Brain microvascular endothelial cell (primary cell): Measurements from ENCODE around the gene FNDC5.

ENCODE experiments used
- DNase-seq: peaks from one replicate; pipeline ENCODE4 v3.0.0-alpha.2; 2020
- H3K27ac ChIP-seq: fragments of 250-450 bp; sonication (Bioruptor Pico); 2 replicates; pipeline ENCODE4 v1.5.1; 2020; ENCODE audit warnings: mild to moderate bottlenecking, moderate library complexity
- H3K27me3 ChIP-seq: fragments of 250-450 bp; sonication (Bioruptor Pico); replicated peaks from 2 replicates; pipeline ENCODE4 v1.5.1; 2020; ENCODE audit warnings: mild to moderate bottlenecking
- H3K36me3 ChIP-seq: fragments of 250-450 bp; sonication (Bioruptor Pico); replicated peaks from 2 replicates; pipeline ENCODE4 v1.5.1; 2020; ENCODE audit warnings: mild to moderate bottlenecking
- H3K4me3 ChIP-seq: 2 replicates; pipeline ENCODE4 v1.5.1; 2011; ENCODE audit warnings: low read depth, mild to moderate bottlenecking, control low read depth, low read length, moderate library complexity
- in situ Hi-C: cut with HindIII; loops from 2 replicates; pipeline ENCODE4 v1.10.0; 2017; ENCODE audit warnings: low sequenced_read_pairs, low pct_ligation_motif_present
- TF ChIP-seq, protein P1 (sequence below): IDR thresholded peaks from 2 replicates; pipeline ENCODE4 v1.5.1; 2011; ENCODE audit warnings: low read depth, mild to moderate bottlenecking, moderate library complexity, low read length, control low read depth, inconsistent platforms; ENCODE audit errors: missing control alignments

Gene FNDC5

DNA sequence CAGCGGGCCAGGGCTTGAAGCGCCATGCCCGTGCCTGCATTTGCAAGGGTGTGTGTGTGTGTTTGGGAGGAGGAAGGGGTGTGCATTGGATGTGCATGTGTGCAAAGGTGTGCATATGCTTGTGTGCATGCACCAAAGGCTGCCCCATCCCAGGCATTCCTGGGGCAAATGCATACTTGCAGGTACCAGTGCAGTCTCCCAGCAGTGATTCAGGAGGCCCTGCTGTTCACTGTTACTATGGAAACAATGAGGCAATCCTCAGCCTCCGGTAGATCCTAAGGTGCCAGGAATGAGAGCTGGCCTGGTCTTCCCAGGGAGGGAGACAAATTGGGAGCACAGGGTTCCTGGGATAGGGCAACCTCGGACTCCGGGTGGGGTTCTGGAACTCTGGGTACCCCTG, 7.5 kb upstream of the FNDC5 start:
- no peaks in the 10 kb centered on the region for H3K36me3 ChIP-seq
- TF ChIP-seq, protein P1, sequence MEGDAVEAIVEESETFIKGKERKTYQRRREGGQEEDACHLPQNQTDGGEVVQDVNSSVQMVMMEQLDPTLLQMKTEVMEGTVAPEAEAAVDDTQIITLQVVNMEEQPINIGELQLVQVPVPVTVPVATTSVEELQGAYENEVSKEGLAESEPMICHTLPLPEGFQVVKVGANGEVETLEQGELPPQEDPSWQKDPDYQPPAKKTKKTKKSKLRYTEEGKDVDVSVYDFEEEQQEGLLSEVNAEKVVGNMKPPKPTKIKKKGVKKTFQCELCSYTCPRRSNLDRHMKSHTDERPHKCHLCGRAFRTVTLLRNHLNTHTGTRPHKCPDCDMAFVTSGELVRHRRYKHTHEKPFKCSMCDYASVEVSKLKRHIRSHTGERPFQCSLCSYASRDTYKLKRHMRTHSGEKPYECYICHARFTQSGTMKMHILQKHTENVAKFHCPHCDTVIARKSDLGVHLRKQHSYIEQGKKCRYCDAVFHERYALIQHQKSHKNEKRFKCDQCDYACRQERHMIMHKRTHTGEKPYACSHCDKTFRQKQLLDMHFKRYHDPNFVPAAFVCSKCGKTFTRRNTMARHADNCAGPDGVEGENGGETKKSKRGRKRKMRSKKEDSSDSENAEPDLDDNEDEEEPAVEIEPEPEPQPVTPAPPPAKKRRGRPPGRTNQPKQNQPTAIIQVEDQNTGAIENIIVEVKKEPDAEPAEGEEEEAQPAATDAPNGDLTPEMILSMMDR = no peak
- no peak overlapping the region for H3K27ac ChIP-seq
- H3K4me3 ChIP-seq = no peak overlapping the region
- peak; percentile 16 for DNase-seq
- no peaks in the 10 kb centered on the region for H3K27me3 ChIP-seq
- in situ Hi-C loops = no loop called here

DNA sequence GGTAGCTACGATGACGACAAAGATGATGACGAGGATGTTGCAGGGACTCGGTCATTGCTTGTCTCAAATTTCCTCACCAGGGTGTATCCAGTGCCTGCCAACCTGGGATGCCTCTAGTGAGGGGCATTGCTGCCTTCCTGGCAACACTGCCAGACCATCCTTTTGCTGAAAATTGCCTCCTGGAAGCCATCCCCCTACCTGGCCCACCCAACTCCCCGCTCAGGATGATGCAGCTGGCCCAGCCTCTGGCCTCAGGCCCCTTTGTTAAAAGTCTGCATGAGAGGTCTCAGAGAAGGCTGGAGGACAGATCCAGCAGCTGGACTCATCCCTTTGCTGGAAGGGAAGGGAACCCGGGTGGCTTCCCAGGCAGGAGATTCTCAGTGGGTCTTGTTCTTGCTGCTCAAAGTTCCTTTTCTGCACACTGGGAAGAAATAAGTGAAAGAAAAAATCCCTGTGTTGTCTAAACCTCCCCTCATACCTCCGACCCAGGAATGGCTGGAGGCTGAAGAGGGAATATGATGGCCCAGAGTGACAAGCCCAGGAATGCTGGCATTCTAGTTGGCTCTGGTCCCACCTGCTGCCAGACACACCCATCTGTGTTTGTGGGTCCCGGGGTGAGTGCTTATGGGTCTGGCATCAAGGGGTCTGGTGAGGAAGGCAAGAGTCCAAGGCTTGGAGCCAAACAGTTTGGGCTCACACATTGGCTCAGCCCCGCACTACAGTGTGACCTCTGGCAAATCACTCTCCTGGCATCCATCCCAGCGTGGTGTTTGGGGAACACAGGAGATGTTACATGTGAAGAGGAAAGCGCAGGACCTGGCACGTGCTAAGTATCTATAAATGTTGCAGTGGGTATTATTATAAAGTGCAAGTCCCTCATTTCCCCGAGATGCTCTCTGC, 6.7 kb upstream of the FNDC5 start:
- Histone ChIP-seq H3K27me3 (no peaks in the 10 kb centered on the region), H3K36me3 (no peaks in the 10 kb centered on the region), H3K27ac (no peak overlapping the region), H3K4me3 (no peak overlapping the region)
- no peak for DNase-seq
- in situ Hi-C loops = no loop called here
- TF ChIP-seq, protein P1 = no peak

DNA sequence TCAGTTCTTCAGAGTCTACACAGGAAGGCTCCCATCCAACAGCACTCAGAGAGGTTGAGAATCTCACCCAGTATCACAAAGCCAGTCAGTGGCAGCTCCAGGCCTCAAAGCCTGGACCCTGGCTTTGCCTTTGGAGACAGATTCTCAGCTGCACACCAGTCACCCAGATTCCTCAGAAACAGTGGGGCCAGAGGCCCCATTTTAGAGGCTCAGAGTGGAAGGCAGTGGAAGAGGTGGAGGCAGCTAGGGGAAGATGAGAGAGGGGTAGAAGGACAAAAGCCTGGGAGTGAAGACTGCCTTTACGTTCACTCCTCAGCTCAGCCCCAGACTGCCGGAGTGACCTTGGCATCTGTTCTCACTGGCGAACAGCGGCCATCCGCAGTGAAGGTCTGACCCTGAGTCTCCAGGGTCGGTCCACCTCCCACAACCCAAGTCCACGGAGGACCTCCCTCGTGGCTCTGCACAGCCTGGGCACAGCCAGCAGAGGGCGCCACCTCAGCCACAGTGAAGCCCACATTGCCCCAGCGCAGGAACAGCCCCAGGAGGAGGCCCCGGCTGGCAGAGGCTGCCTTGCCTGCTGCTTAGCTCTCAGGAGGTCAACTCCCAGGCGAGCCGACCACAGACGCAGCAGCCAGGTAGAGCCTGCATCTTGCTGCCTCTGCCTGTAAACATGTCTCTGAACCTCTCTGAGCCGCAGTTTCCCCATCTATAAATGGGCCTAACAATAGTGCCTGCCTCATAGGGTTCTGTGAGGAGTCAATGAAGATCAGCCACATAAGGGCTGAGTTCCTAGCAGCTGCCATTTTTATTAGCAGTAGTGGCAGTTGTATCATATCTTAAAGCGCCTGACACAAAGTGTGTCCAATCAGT, 5.9 kb upstream of the FNDC5 start:
- H3K36me3 ChIP-seq = no peaks in the 10 kb centered on the region
- H3K4me3 ChIP-seq = no peak overlapping the region
- no peak overlapping the region for H3K27ac ChIP-seq
- no peaks in the 10 kb centered on the region for H3K27me3 ChIP-seq
- in situ Hi-C loops = no loop called here
- TF ChIP-seq, protein P1 = peak; percentile 95
- peak; percentile 34 for DNase-seq

DNA sequence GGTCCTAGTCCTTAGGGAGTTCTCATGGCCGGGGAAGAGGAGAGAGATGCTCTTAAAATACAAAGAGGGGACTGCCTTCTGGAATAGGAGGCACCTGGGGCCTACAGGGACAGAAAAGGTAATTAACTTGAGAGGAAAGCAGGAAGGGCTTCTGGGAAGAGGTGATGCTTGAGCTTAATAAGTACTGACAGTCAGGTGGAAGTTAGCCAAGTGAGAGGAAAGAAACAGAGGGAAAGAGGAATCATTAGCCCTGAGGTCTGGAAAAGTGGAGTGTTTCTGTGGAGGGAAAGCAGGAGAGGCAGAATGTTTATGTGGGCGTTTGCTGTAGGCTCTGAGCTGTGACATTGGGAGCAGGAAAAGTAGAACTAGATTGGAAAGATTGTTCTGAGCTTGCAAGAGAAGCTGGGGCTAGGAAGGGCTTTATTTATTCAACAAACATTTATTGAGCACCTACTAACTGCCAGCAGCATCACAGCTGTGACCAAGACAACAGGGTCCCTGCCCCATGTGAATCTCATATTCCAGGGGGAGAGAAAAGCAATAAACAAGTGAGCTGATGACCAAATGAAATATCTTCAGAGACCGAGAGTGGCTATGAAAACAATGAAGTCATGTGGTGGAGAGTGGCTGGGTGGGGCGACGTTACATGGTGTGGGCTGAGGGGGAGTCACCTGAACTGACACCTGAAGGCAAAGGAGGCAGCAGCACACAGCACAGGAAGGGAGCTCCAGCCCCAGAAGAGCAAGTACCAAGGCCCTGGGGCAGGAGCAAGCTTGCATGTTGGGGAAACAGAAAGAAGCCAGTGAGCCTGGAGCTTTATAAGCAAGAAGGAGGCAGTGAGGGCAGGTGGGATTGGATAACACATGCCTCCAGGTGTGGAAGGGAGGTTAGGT, 4.4 kb upstream of the FNDC5 start:
- TF ChIP-seq, protein P1 = no peak
- H3K4me3 ChIP-seq = no peak overlapping the region
- in situ Hi-C loops = no loop called here
- DNase-seq = no peak
- H3K36me3 ChIP-seq = no peaks in the 10 kb centered on the region
- H3K27me3 ChIP-seq = peaks cover 2% of the 10 kb centered on the region
- H3K27ac ChIP-seq = no peak overlapping the region

DNA sequence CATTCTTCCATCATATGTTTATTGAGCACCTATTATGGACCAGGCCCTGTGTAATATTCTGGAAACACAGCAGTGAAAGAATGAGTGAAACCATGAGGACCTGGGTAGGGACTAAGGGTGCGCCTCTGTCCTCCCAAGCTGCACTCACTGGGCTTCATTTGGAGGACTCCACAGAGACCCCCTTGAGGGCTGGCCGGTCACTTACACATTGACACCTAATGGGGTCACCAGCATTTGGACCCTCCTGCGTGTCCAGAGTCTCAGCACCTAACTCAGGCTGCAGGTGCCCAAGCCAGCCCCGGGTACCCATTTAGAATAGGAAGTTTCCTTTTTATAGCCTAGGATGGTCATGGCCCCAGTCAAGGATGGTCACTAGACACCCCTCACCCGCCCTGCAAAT, 2.8 kb upstream of the FNDC5 start:
- TF ChIP-seq, protein P1 = no peak
- no peak for DNase-seq
- Histone ChIP-seq H3K27me3 (peaks cover 2% of the 10 kb centered on the region), H3K27ac (no peak overlapping the region), H3K4me3 (no peak overlapping the region), H3K36me3 (no peaks in the 10 kb centered on the region)
- in situ Hi-C loops = no loop called here
